HFFc6 (cell line): ENCODE measurements around the gene TUBB2A. TPM values are rescaled to one million over a fixed set of nuclear protein-coding genes. Genes with fewer than 3 reads are reported as not detected.
"Not testable (repeated sequence)": the region's sequence is repeated elsewhere in the genome, so short reads cannot be mapped to it uniquely, and the experiment has no call there.

Experiments
- DNase-seq: peaks from one replicate; pipeline ENCODE4 v3.0.0-alpha.2; 2018
- H3K27ac Mint-ChIP-seq: 2 replicates; pipeline ENCODE4 v1.8.0; 2020; ENCODE audit warnings: mild to moderate bottlenecking, mixed read lengths
- H3K27me3 Mint-ChIP-seq: 2 replicates; pipeline ENCODE4 v1.8.0; 2021; ENCODE audit warnings: mild to moderate bottlenecking, moderate library complexity, mixed read lengths; ENCODE audit not compliant: insufficient read depth
- H3K36me3 Mint-ChIP-seq: 2 replicates; pipeline ENCODE4 v1.8.0; 2021; ENCODE audit warnings: low read depth, mixed read lengths
- H3K4me1 Mint-ChIP-seq: 2 replicates; pipeline ENCODE4 v1.8.0; 2020; ENCODE audit warnings: low read depth, mixed read lengths
- H3K4me3 Mint-ChIP-seq: 2 replicates; pipeline ENCODE4 v1.8.0; 2020; ENCODE audit warnings: mild to moderate bottlenecking, moderate library complexity, mixed read lengths
- H3K9me3 Mint-ChIP-seq: 2 replicates; pipeline ENCODE4 v1.8.0; 2020; ENCODE audit warnings: mild to moderate bottlenecking, mixed read lengths
- CTCF ChIP-seq: fragments of 200-600 bp; sonication (generic); IDR thresholded peaks from 2 replicates; pipeline ENCODE4 v1.5.0; 2021; ENCODE audit warnings: antibody characterized with exemption, mild to moderate bottlenecking
- total RNA-seq, 6 experiments: library from RNA; stranded (reverse); fragmentation: NEBNext Ultra II Directional; extraction: Animal tissue kit (Norgen Biotek cat#: 25700); gene quantifications; 2 replicates in 1 of 6; 3 replicates in 5 of 6; pipeline ENCODE4 v1.2.3, GENCODE V29; 2021

Gene TUBB2A
- total RNA-seq, 6 experiments from 2014 or later: 114 to 152 (median 120) TPM

- peak; percentile 85 for DNase-seq
- H3K27ac Mint-ChIP-seq: peak overlapping the region; percentile 83
- H3K27me3 Mint-ChIP-seq: peaks cover 5% of the 10 kb centered on the region; the same call in 1 of the 2 replicates
- no peaks in the 10 kb centered on the region for H3K9me3 Mint-ChIP-seq
- H3K4me1 Mint-ChIP-seq: peaks cover 35% of the 10 kb centered on the region
- TF ChIP-seq CTCF: no peak
- peak overlapping the region; percentile 40 for H3K4me3 Mint-ChIP-seq
- peaks cover 16% of the 10 kb centered on the region for H3K36me3 Mint-ChIP-seq
These were observed 18.0 kb downstream of the TUBB2A start for GRCh38 chr6:3139090-3139903.

DNA sequence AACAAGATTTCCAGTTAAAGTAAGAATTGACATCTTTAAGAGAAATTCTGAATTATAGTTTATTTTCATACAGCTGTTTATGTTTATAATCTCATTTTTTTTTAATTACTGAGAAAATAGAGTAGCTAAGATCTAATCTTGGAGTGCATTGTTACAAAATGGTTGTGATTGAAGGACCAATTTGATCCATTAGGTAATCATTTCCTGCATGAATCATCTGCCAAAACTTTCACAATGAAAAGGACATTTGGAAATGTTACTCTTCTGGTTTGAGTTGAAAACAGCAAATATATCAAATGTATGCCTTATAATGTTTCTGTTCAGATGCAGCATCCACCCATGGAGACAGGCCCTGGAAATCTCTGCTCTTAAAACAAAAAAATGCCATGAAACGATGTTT, 19.0 kb downstream of the TUBB2A start:
- Mint-ChIP-seq H3K27ac (peak overlapping the region; percentile 83), H3K4me1 (peaks cover 35% of the 10 kb centered on the region), H3K36me3 (peaks cover 16% of the 10 kb centered on the region), H3K27me3 (peaks cover 4% of the 10 kb centered on the region; the same call in 1 of the 2 replicates), H3K9me3 (no peaks in the 10 kb centered on the region), H3K4me3 (no peak overlapping the region)
- no peak for DNase-seq
- TF ChIP-seq CTCF: no peak

DNA sequence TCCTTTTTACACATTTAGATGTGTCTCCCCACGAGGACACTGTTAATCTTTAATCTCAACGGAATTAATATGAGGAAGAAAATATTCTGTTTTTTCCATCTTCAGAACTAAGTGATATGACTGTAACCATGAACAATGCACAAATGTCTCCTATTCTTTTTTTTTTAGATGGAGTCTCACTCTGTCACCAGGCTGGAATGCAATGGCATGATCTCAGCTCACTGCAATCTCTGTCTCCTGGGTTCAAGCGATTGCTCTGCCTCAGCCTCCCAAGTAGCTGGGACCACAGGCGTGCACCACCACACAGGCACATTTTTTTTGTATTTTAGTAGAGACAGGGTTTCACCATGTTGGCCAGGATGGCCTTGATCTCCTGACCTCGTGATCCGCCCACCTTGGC, 19.5 kb downstream of the TUBB2A start:
- not testable (repeated sequence) for H3K27ac Mint-ChIP-seq, H3K9me3 Mint-ChIP-seq, H3K27me3 Mint-ChIP-seq, H3K4me3 Mint-ChIP-seq, DNase-seq
- peaks cover 16% of the 10 kb centered on the region for H3K36me3 Mint-ChIP-seq
- peaks cover 35% of the 10 kb centered on the region for H3K4me1 Mint-ChIP-seq

DNA sequence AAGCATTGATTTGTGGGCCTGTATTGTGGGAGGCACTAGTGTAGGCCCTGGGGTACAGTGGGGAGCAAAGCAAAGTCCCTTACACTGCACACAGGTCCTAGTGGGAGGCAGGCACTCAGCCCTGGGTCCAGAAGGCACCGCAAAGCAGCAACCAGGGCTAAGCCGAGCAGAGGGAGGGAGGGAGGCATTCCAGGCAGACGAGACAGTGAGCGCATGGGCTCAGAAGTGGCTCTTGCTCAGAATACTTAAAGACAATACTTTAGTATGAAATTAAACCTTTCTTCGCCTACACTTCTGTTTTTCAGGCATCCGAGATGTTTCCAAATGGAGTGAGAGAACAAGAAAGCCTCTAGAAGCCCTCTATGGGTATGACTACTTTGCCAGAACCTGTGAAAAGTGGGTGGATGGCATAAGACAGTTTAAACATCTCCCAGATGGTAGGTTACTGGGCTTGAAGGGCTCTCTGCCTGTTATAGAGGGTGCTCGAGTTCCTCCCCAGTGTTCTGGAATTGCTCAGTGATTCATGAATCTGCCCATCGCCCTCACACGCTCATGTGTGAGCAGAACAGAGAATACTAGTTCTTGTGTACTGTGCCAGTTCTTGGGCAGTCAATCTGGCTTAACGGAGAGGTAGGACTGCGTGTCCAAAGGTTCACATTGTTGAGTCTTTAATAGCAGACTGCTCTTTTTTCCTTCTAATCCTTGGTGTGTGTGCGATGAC, 20.1 kb downstream of the TUBB2A start:
- Mint-ChIP-seq H3K4me1 (peaks cover 35% of the 10 kb centered on the region), H3K4me3 (no peak overlapping the region), H3K27ac (no peak overlapping the region), H3K9me3 (no peaks in the 10 kb centered on the region), H3K27me3 (peaks cover 4% of the 10 kb centered on the region; the same call in 1 of the 2 replicates), H3K36me3 (peaks cover 16% of the 10 kb centered on the region)
- DNase-seq: no peak
- TF ChIP-seq CTCF: no peak

- TF ChIP-seq CTCF: no peak
- DNase-seq: no peak
- no peak overlapping the region for H3K4me3 Mint-ChIP-seq
- H3K27me3 Mint-ChIP-seq: peaks cover 4% of the 10 kb centered on the region; the same call in 1 of the 2 replicates
- H3K27ac Mint-ChIP-seq: no peak overlapping the region
- peaks cover 16% of the 10 kb centered on the region for H3K36me3 Mint-ChIP-seq
- peaks cover 35% of the 10 kb centered on the region for H3K4me1 Mint-ChIP-seq
- H3K9me3 Mint-ChIP-seq: no peaks in the 10 kb centered on the region
These were observed 20.9 kb downstream of the TUBB2A start for GRCh38 chr6:3136292-3137011.
